HG03108 (cell line): ENCODE data around the gene ABCB8.
A peak's percentile ranks its signal among the peaks of the same experiment; 100 is the strongest.
"Not testable (repeated sequence)": the region's sequence is repeated elsewhere in the genome, so short reads cannot be mapped to it uniquely, and the experiment has no call there.

Source experiments
- ATAC-seq: cut with Tn5 transposase; IDR thresholded peaks from one replicate; pipeline ENCODE4 v1.9.1; 2021; ENCODE audit warnings: moderate library complexity; ENCODE audit not compliant: unreplicated experiment

The ABCB8 gene

GRCh38 chr7:150997817-150998216 is 30.4 kb upstream of the ABCB8 start:
- no peak for ATAC-seq

- ATAC-seq: no peak
These were observed 29.9 kb upstream of the ABCB8 start for GRCh38 chr7:150998341-150998740.

- no peak for ATAC-seq
These were observed 29.2 kb upstream of the ABCB8 start for GRCh38 chr7:150999001-150999400.

- ATAC-seq: no peak
These were observed 28.6 kb upstream of the ABCB8 start for GRCh38 chr7:150999497-151000230.

- ATAC-seq: no peak
These were observed 27.3 kb upstream of the ABCB8 start for GRCh38 chr7:151000897-151001495.

- ATAC-seq: no peak
These were observed 26.7 kb upstream of the ABCB8 start for GRCh38 chr7:151001546-151001945.

DNA sequence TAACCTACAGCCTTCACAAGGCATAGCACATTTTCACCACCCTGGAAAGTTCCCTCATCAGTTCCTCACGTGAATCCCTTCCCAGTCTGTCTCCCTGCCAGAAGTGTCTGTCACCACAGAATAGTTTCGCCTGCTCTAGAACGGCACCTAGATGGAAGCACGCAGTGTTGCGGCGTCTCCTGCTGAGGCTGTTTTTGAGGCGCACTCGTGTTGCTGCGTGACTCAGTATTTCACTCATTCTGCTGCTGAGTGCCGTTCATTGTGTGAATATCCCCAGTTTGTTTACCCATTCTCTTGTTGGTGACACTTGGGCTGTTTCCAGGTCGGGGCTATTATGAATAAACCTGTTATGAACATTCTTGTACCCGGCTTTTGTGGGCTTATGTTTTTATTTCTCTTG is 24.7 kb upstream of the ABCB8 start:
- ATAC-seq: no peak

GRCh38 chr7:151005566-151005965 is 22.7 kb upstream of the ABCB8 start:
- ATAC-seq: no peak

- no peak for ATAC-seq
These were observed 21.5 kb upstream of the ABCB8 start for GRCh38 chr7:151006590-151007300.

GRCh38 chr7:151007469-151007898 is 20.8 kb upstream of the ABCB8 start:
- no peak for ATAC-seq

- ATAC-seq: no peak
These were observed 20.1 kb upstream of the ABCB8 start for GRCh38 chr7:151008143-151008510.

- peak; percentile 69 for ATAC-seq
These were observed 19.5 kb upstream of the ABCB8 start for GRCh38 chr7:151008511-151009323.

- ATAC-seq: no peak
These were observed 18.8 kb upstream of the ABCB8 start for GRCh38 chr7:151009327-151010036.

- ATAC-seq: no peak
These were observed 18.3 kb upstream of the ABCB8 start for GRCh38 chr7:151010037-151010306.

DNA sequence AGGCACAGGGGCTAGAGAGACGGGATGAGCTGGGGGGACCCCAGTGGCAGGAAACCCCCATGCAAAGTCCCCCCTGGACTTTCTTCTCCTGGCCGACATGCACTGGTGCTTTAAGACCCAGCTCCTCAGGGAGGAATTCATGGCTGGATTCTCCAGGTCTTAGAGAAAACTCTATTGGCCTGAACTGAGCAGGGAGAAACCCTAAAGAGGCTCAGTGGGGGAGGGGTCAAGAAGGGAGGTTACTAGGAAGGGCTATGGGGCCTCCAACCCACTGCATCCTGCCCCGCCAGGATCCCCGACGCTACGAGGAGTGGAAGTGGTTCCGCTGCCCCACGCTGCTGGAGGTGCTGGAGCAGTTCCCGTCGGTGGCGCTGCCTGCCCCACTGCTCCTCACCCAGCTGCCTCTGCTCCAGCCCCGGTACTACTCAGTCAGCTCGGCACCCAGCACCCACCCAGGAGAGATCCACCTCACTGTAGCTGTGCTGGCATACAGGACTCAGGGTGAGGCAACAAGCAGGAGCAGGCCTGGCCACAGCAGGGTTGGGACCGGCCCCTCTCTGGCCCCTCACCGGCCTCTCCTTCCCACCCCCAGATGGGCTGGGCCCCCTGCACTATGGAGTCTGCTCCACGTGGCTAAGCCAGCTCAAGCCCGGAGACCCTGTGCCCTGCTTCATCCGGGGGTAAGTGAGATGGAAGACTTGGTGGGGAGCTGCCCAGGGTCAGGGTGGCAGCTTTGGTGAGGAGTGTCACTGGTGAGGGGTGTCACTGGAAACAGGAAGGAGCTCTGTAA is 17.7 kb upstream of the ABCB8 start:
- no peak for ATAC-seq

DNA sequence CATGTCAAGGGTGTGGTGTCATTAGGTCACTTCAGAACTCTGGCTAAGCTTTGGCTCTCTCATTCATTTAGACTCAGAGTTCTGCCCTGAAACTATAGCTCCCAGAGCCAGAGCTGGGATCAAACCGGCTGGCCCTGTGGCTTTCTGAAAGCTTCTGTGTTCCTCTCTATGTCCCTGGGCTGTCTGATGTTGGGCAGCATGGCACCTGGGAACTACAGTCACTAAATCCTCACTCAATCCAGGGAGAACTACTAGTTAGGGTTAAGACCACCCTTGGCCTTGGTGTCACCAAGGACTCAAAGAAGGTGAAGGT is 17.2 kb upstream of the ABCB8 start:
- ATAC-seq: no peak

DNA sequence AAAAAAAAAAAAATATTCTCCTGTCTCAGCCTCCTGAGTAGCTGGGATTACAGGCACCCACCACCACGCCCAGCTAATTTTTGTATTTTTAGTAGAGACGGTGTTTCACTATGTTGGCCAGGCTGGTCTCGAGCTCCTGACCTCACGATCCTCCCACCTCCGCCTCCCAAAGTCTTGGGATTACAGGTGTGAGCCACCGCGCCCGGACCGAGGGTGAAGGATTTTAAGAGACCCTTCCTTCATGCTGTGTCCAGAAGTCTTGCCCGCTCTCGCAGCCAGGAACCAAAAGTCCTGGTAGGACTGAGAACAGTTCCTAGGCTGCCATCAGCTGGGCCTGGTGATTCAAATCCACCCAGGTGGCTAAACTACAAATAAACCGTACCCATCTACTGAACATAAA is 16.6 kb upstream of the ABCB8 start:
- not testable (repeated sequence) for ATAC-seq

DNA sequence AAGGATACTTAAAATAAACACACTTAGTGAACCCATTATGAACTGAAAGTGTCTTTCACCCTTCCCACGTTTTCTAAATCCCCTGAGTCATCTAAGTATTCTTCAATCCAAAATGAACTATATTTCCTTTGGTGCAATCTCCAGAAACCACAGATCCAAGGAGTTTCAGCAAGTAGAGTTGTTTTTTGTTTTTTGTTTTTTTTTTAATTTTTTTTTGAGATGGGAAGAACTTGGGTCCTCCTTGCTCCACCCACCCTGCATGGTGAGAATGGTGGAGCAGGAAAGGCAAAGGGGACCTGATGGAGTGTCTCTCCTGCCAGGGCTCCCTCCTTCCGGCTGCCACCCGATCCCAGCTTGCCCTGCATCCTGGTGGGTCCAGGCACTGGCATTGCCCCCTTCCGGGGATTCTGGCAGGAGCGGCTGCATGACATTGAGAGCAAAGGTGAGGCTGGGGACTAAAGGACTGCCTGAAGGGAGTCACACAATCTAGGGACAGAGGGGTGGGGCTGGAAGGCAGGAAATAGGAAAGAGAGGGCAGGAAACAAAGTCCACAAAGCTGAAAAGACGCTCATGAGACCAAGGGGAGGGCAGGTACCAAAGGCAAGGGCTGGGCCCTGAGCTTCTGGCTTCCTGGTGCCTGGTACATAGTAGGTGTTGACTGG is 16.1 kb upstream of the ABCB8 start:
- no peak for ATAC-seq

- no peak for ATAC-seq
These were observed 15.3 kb upstream of the ABCB8 start for GRCh38 chr7:151012911-151013347.

GRCh38 chr7:151013356-151013732 is 14.9 kb upstream of the ABCB8 start:
- ATAC-seq: no peak
